NB4 (cell line): ENCODE results near the gene LEFTY2.

Source experiments
- MYC ChIP-seq: IDR thresholded peaks from 2 replicates; pipeline ENCODE4 v1.6.1; 2011; ENCODE audit warnings: low read depth, low read length
- POLR2A ChIP-seq: IDR thresholded peaks from 2 replicates; pipeline ENCODE4 v1.6.1; 2011; ENCODE audit warnings: mild to moderate bottlenecking; ENCODE audit not compliant: insufficient read length; ENCODE audit errors: extremely low read depth
- TF ChIP-seq, protein P1 (sequence below): IDR thresholded peaks from one replicate; pipeline ENCODE4 v1.5.1; 2012; ENCODE audit warnings: low read depth, low read length
- TF ChIP-seq, protein P2 (sequence below): IDR thresholded peaks from 2 replicates; pipeline ENCODE4 v1.6.1; 2011; ENCODE audit warnings: low read depth, low read length

GRCh38 chr1:225950905-225951497 lies 10.0 kb upstream of the LEFTY2 start:
- no peak for TF ChIP-seq POLR2A
- TF ChIP-seq, protein P1, sequence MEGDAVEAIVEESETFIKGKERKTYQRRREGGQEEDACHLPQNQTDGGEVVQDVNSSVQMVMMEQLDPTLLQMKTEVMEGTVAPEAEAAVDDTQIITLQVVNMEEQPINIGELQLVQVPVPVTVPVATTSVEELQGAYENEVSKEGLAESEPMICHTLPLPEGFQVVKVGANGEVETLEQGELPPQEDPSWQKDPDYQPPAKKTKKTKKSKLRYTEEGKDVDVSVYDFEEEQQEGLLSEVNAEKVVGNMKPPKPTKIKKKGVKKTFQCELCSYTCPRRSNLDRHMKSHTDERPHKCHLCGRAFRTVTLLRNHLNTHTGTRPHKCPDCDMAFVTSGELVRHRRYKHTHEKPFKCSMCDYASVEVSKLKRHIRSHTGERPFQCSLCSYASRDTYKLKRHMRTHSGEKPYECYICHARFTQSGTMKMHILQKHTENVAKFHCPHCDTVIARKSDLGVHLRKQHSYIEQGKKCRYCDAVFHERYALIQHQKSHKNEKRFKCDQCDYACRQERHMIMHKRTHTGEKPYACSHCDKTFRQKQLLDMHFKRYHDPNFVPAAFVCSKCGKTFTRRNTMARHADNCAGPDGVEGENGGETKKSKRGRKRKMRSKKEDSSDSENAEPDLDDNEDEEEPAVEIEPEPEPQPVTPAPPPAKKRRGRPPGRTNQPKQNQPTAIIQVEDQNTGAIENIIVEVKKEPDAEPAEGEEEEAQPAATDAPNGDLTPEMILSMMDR = no peak
- TF ChIP-seq, protein P2, sequence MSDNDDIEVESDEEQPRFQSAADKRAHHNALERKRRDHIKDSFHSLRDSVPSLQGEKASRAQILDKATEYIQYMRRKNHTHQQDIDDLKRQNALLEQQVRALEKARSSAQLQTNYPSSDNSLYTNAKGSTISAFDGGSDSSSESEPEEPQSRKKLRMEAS = no peak
- TF ChIP-seq MYC = no peak
